ENCODE results near the gene ABCA13. TPM values are rescaled to one million over a fixed set of nuclear protein-coding genes. Genes with fewer than 3 reads are reported as not detected.

Gene ABCA13
- total RNA-seq, 4 donors from 2014 or later: under 0.01 to 0.96 (median 0.35) TPM

DNA sequence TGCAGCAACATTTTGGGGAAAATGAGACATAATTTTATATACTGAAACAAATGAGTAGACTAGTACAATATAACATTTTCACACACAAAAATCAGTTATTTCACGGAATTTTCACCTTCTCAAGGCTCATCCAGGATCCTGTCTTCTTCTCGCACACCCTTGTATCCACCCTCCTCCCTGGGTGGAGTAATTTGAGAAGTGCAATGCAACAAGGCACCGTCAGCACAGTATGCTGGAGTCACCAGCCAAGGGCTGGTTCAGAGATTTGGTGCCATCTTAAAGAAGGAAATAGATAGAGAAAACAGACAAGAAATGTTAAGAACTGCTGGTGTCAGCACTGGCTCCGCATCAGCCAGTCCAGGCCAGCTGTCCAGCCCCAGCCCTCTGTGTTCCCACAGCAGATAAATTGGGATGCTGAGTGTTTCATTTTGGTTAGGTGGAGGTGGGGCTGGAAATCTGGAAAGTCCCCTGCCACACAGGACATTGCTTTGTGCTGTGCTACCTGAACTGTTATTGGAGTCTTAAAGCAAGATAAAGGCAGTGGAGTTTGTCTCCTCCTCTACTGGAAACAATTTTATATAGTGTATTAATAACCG, 176.1 kb downstream of the ABCA13 start:
- TF ChIP-seq POLR2A (IDR thresholded peaks at IDR 0.05) (no peak), POLR2AphosphoS5 (IDR thresholded peaks at IDR 0.05) (no peak), EP300 (IDR thresholded peaks at IDR 0.05; ENCODE audit: low read depth) (no peak)
- TF ChIP-seq, protein P1, sequence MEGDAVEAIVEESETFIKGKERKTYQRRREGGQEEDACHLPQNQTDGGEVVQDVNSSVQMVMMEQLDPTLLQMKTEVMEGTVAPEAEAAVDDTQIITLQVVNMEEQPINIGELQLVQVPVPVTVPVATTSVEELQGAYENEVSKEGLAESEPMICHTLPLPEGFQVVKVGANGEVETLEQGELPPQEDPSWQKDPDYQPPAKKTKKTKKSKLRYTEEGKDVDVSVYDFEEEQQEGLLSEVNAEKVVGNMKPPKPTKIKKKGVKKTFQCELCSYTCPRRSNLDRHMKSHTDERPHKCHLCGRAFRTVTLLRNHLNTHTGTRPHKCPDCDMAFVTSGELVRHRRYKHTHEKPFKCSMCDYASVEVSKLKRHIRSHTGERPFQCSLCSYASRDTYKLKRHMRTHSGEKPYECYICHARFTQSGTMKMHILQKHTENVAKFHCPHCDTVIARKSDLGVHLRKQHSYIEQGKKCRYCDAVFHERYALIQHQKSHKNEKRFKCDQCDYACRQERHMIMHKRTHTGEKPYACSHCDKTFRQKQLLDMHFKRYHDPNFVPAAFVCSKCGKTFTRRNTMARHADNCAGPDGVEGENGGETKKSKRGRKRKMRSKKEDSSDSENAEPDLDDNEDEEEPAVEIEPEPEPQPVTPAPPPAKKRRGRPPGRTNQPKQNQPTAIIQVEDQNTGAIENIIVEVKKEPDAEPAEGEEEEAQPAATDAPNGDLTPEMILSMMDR (IDR thresholded peaks at IDR 0.05): no peak
- no peak for DNase-seq
- no peak overlapping the region for H3K27ac ChIP-seq
- no peak overlapping the region for H3K4me3 ChIP-seq
- intact Hi-C loops (cut with DNase I; ENCODE audit: low total_unique reads) (no loop called here), in situ Hi-C loops (cut with MboI; ENCODE audit: low pct_ligation_motif_present in 1 of 4, low pct_unique_long_range_greater_than_20kb in 1 of 4, low sequenced_read_pairs in 3 of 4) (no loop called here)
- H3K4me1 ChIP-seq: no peaks in the 10 kb centered on the region
- H3K9me3 ChIP-seq: no peaks in the 10 kb centered on the region
- WGBS, 2 donors (ENCODE audit: low coverage in 1 of 2): 68 to 82% methylated on average over 2 to 5 of the region's 5 CpGs
- no peaks in the 10 kb centered on the region for H3K36me3 ChIP-seq
- H3K27me3 ChIP-seq: no peaks in the 10 kb centered on the region

DNA sequence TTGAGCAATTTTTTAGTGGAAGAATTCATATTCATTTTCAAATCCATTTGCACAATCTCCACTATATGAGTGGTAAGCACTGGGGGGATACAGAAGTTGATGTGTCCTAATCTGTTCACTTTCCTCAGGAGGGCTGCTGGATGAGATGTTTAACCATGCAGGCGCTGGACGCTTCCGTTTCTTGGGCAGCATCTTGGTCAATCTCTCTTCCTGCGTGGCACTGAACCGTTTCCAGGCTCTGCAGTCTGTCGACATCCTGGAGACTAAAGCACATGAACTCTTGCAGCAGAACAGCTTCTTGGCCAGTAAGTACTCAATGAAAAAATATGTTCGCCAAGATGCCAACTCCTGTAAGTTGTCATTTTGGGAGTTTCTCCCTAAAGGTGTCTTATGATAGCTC, 179.3 kb downstream of the ABCA13 start:
- Histone ChIP-seq H3K4me3 (no peak overlapping the region), H3K9me3 (no peaks in the 10 kb centered on the region), H3K36me3 (no peaks in the 10 kb centered on the region), H3K27me3 (no peaks in the 10 kb centered on the region), H3K4me1 (no peaks in the 10 kb centered on the region), H3K27ac (no peak overlapping the region)
- intact Hi-C loops (cut with DNase I; ENCODE audit: low total_unique reads) (no loop called here), in situ Hi-C loops (cut with MboI; ENCODE audit: low pct_ligation_motif_present in 1 of 4, low pct_unique_long_range_greater_than_20kb in 1 of 4, low sequenced_read_pairs in 3 of 4) (no loop called here)
- TF ChIP-seq POLR2A (IDR thresholded peaks at IDR 0.05): no peak
- DNase-seq: no peak
- WGBS, 2 donors (ENCODE audit: low coverage in 1 of 2): 83 to 87% methylated on average over 3 to 7 of the region's 7 CpGs

DNA sequence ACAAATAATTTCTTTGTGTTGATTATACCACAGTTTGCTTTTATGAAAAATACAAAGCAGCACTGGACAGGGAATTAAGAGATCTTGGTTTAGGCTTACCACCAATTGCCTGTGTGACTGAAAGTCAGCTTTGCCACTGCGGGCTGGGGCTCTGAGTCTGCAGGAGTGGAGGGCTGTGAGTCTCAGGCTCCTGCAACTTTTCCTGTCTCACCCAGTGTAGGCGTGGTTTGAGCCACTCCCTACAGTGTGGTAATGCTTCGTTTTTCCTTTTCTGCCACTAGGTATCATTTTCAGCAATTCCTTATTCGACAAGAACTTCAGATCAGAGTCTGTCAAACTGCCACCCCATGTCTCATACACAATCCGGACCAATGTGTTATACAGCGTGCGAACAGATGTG, 180.6 kb downstream of the ABCA13 start:
- Histone ChIP-seq H3K9me3 (no peaks in the 10 kb centered on the region), H3K27ac (no peak overlapping the region), H3K27me3 (no peaks in the 10 kb centered on the region), H3K4me3 (no peak overlapping the region), H3K36me3 (no peaks in the 10 kb centered on the region), H3K4me1 (no peaks in the 10 kb centered on the region)
- in situ Hi-C loops (cut with MboI; ENCODE audit: low pct_ligation_motif_present in 1 of 4, low pct_unique_long_range_greater_than_20kb in 1 of 4, low sequenced_read_pairs in 3 of 4) (no loop called here), intact Hi-C loops (cut with DNase I; ENCODE audit: low total_unique reads) (no loop called here)
- DNase-seq: no peak
- 55 to 84% methylated on average over 4 to 7 of the region's 7 CpGs for WGBS, 2 donors (ENCODE audit: low coverage in 1 of 2)
- TF ChIP-seq EP300 (IDR thresholded peaks at IDR 0.05; ENCODE audit: low read depth) (no peak), POLR2A (IDR thresholded peaks at IDR 0.05) (no peak), POLR2AphosphoS5 (IDR thresholded peaks at IDR 0.05) (no peak)
- TF ChIP-seq, protein P1 (IDR thresholded peaks at IDR 0.05): no peak

DNA sequence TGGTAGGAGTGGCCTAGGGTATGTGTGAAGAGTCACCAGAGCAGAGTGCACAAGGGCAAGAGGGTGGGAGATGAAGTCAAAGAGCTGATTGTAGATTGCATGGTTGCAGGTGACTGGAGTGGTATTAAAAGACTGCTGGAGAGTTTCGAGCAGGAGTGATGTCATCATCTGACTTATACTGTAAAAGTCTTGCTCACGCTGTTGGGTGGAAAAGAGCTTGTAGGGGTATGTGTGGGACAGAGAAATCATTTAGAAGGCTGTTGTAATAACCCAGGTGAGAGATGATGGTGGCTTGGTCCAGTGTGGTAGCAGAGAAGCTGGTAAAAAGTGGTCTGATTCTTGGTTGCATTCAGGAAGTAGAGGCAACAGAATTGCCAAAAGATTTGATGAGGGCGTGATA, 184.1 kb downstream of the ABCA13 start:
- in situ Hi-C loops (cut with MboI; ENCODE audit: low pct_ligation_motif_present in 1 of 4, low pct_unique_long_range_greater_than_20kb in 1 of 4, low sequenced_read_pairs in 3 of 4): no loop called here
- TF ChIP-seq POLR2A (IDR thresholded peaks at IDR 0.05): no peak
- no peak for TF ChIP-seq EP300 (IDR thresholded peaks at IDR 0.05; ENCODE audit: low read depth)
- no peak for TF ChIP-seq POLR2AphosphoS5 (IDR thresholded peaks at IDR 0.05)
- no peak overlapping the region for H3K4me3 ChIP-seq
- H3K36me3 ChIP-seq: no peaks in the 10 kb centered on the region
- WGBS, 2 donors (ENCODE audit: low coverage in 1 of 2): 82 to 95% methylated on average over 3 of the region's 3 CpGs
- intact Hi-C loops (cut with DNase I; ENCODE audit: low total_unique reads): no loop called here
- no peaks in the 10 kb centered on the region for H3K4me1 ChIP-seq
- no peak for DNase-seq
- no peak overlapping the region for H3K27ac ChIP-seq
- H3K27me3 ChIP-seq: no peaks in the 10 kb centered on the region
- H3K9me3 ChIP-seq: no peaks in the 10 kb centered on the region

DNA sequence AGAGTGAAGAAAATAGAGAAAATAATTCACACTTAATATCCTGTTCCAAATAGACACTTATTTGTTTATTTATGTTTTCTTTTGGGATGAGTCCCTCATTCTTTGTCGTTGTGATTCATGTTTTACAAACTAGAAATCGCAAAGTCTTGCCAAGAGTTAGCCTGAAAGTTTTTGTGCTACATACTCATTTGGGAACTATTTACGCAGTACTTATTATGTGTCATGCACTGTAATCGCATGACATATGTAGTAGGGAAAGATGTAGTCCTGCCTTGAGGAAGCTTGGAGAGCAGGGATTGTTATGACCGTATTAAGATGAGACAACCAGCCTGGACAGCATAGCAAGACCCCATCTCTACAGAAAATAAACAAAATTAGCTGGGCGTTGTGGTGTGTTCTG, 189.3 kb downstream of the ABCA13 start:
- Histone ChIP-seq H3K36me3 (no peaks in the 10 kb centered on the region), H3K27me3 (no peaks in the 10 kb centered on the region), H3K4me1 (no peaks in the 10 kb centered on the region), H3K9me3 (no peaks in the 10 kb centered on the region), H3K4me3 (no peak overlapping the region), H3K27ac (no peak overlapping the region)
- intact Hi-C loops (cut with DNase I; ENCODE audit: low total_unique reads): no loop called here
- in situ Hi-C loops (cut with MboI; ENCODE audit: low pct_ligation_motif_present in 1 of 4, low pct_unique_long_range_greater_than_20kb in 1 of 4, low sequenced_read_pairs in 3 of 4): no loop called here
- DNase-seq: no peak
- TF ChIP-seq, protein P1 (IDR thresholded peaks at IDR 0.05): no peak
- no peak for TF ChIP-seq POLR2AphosphoS5 (IDR thresholded peaks at IDR 0.05)
- no peak for TF ChIP-seq POLR2A (IDR thresholded peaks at IDR 0.05)
- TF ChIP-seq EP300 (IDR thresholded peaks at IDR 0.05; ENCODE audit: low read depth): no peak
- 71 to 75% methylated on average over 5 to 6 of the region's 6 CpGs for WGBS, 2 donors (ENCODE audit: low coverage in 1 of 2)
